ENCODE results near the gene ESYT2. TPM values are rescaled to one million over a fixed set of nuclear protein-coding genes. Genes with fewer than 3 reads are reported as not detected.

Gene ESYT2
- total and polyA plus RNA-seq, 4 donors = 4.9 to 31.7 (median 17.2) TPM

DNA sequence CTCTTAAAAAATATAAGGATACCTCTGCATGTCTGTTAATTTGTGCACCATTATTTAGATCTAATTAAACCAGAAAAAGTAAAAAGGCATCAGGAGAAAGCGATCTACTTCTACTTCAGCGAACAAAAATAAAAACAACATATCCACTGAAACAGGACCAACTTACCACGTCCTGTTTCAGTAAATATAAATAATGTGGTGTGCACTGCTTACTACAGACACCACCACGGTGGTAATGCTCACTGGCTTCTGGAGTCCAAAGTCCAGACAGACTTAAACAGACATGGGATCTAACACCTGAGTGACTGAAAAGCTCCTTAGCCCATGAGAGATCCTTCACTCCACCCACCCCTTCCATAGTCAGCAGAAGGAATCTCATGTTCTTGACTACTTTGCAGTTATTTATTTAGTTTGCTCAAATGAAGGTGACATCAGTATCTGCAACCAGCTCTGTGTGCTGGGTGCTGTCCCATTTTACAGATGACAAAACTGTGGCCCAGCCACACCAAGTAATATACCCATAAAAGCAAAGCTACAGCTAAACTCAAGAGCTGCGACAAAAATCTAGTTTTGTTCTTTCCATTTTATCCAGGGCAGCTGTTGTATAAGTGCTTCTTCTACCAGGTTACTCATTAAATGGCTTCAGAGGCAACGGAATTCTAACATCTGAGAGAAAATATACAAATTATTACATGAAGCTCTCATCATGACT lies 62.6 kb downstream of the ESYT2 start:
- Histone ChIP-seq H3K27ac (ENCODE audit: low read depth in 1 of 2, low read length in 2 of 2) (no peak overlapping the region), H3K4me3 (ENCODE audit: low read depth in 1 of 3, low read length in 3 of 3) (no peak overlapping the region), H3K4me1 (ENCODE audit: control insufficient read depth in 4 of 4, insufficient read depth in 4 of 4, low read length in 3 of 4) (no peaks in the 10 kb centered on the region), H3K36me3 (ENCODE audit: control insufficient read depth in 4 of 4, insufficient read depth in 3 of 4, low read depth in 1 of 4, low read length in 3 of 4) (peaks cover 2 to 25% (median 9%) of the 10 kb centered on the region in 4 donors), H3K27me3 (ENCODE audit: control insufficient read depth in 4 of 4, insufficient read depth in 4 of 4, low read length in 3 of 4) (no peaks in the 10 kb centered on the region), H3K9me3 (ENCODE audit: control insufficient read depth in 4 of 4, low read length in 3 of 4) (no peaks in the 10 kb centered on the region), H3K9ac (ENCODE audit: low read depth in 1 of 2, low read length in 2 of 2) (no peak overlapping the region)
- TF ChIP-seq HNF4A (conservative IDR thresholded peaks at IDR 0.05) (peak in 1 of 2 donors; percentile 9), RAD21 (IDR thresholded peaks at IDR 0.05) (no peak)
- DNase-seq (ENCODE audit: low spot score) = no peak
- WGBS = 83% methylated on average over 6 of the region's 6 CpGs

DNA sequence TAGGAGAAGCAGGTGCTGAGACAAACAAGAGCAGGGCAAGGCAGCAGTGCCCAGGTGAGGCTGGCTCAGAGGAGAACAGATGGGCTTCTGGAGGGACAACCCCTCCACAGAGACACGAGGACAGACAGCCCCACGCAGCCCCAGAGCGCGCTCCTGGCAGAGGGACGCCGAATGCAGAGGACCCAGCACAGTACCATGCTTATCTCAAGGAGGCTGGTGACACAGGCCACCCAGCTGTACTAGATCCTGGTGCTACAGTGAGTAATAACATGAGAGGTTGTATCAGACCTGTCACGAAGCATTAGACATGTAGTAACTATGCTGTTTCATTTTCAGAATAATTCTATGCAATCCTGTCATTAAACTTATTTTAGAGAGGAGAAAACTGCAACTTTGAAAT lies 64.3 kb downstream of the ESYT2 start:
- H3K9me3 ChIP-seq (ENCODE audit: control insufficient read depth in 4 of 4, low read length in 3 of 4) = no peaks in the 10 kb centered on the region
- no peak overlapping the region for H3K9ac ChIP-seq (ENCODE audit: low read depth in 1 of 2, low read length in 2 of 2)
- 98% methylated on average over 7 of the region's 7 CpGs for WGBS
- peaks cover 2 to 32% (median 16%) of the 10 kb centered on the region in 4 donors for H3K36me3 ChIP-seq (ENCODE audit: control insufficient read depth in 4 of 4, insufficient read depth in 3 of 4, low read depth in 1 of 4, low read length in 3 of 4)
- no peaks in the 10 kb centered on the region for H3K4me1 ChIP-seq (ENCODE audit: control insufficient read depth in 4 of 4, insufficient read depth in 4 of 4, low read length in 3 of 4)
- TF ChIP-seq FOXA2 (IDR thresholded peaks at IDR 0.05) (no peak), RXRA (IDR thresholded peaks at IDR 0.05) (no peak), TAF1 (conservative IDR thresholded peaks at IDR 0.05) (no peak), FOXA1 (IDR thresholded peaks at IDR 0.05) (no peak), MAX (IDR thresholded peaks at IDR 0.05) (no peak), HNF4G (IDR thresholded peaks at IDR 0.05) (no peak), RAD21 (IDR thresholded peaks at IDR 0.05) (no peak)
- TF ChIP-seq, protein P1, sequence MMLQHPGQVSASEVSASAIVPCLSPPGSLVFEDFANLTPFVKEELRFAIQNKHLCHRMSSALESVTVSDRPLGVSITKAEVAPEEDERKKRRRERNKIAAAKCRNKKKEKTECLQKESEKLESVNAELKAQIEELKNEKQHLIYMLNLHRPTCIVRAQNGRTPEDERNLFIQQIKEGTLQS (IDR thresholded peaks at IDR 0.05) = no peak
- no peak overlapping the region for H3K4me3 ChIP-seq (ENCODE audit: low read depth in 1 of 3, low read length in 3 of 3)
- no peak overlapping the region for H3K27ac ChIP-seq (ENCODE audit: low read depth in 1 of 2, low read length in 2 of 2)
- no peak for DNase-seq (ENCODE audit: low spot score)
- H3K27me3 ChIP-seq (ENCODE audit: control insufficient read depth in 4 of 4, insufficient read depth in 4 of 4, low read length in 3 of 4) = no peaks in the 10 kb centered on the region

DNA sequence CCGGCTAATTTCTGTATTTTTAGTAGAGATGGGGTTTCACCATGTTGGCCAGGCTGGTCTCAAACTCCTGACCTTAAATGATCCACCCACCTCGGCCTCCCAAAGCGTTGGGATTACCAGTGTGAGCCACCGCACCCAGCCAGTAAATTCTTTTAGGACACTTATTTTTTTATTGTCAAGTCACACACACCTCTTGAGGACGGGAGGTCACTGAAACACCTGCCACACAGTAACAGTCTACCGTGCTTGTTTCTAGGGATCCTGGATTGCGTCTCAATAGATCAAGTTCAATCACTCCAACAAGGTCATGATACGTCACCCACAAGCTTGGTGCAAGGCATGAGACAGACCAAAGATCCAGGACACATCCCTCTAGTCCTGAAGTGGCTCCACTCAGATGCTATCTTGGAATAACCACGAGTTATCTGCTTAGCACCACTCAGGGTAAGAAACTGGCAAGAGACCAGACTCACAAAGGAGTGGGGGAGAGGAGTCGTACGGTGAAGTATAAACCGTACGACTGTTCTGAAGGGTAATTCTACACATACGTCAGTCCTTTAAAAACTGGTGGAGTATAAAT lies 65.8 kb downstream of the ESYT2 start:
- Histone ChIP-seq H3K27me3 (ENCODE audit: control insufficient read depth in 4 of 4, insufficient read depth in 4 of 4, low read length in 3 of 4) (no peaks in the 10 kb centered on the region), H3K36me3 (ENCODE audit: control insufficient read depth in 4 of 4, insufficient read depth in 3 of 4, low read depth in 1 of 4, low read length in 3 of 4) (peaks cover 2 to 45% (median 26%) of the 10 kb centered on the region in 4 donors), H3K27ac (ENCODE audit: low read depth in 1 of 2, low read length in 2 of 2) (no peak overlapping the region), H3K9ac (ENCODE audit: low read depth in 1 of 2, low read length in 2 of 2) (no peak overlapping the region), H3K4me3 (ENCODE audit: low read depth in 1 of 3, low read length in 3 of 3) (no peak overlapping the region), H3K4me1 (ENCODE audit: control insufficient read depth in 4 of 4, insufficient read depth in 4 of 4, low read length in 3 of 4) (no peaks in the 10 kb centered on the region), H3K9me3 (ENCODE audit: control insufficient read depth in 4 of 4, low read length in 3 of 4) (no peaks in the 10 kb centered on the region)
- DNase-seq (ENCODE audit: low spot score) = no peak
- whole genome bisulfite sequencing = 93% methylated on average over 13 of the region's 14 CpGs
- TF ChIP-seq HNF4A (conservative IDR thresholded peaks at IDR 0.05) (no peak), FOXA2 (IDR thresholded peaks at IDR 0.05) (no peak), GABPA (IDR thresholded peaks at IDR 0.05 in 1 of 2, conservative IDR thresholded peaks at IDR 0.05 in 1 of 2) (no peak), JUND (IDR thresholded peaks at IDR 0.05) (no peak), MAX (IDR thresholded peaks at IDR 0.05) (no peak), YY1 (IDR thresholded peaks at IDR 0.05) (no peak), NR2F2 (IDR thresholded peaks at IDR 0.05) (no peak), EGR1 (IDR thresholded peaks at IDR 0.05; ENCODE audit: low read depth in 2 of 2) (no peak), FOXA1 (IDR thresholded peaks at IDR 0.05) (no peak), TAF1 (conservative IDR thresholded peaks at IDR 0.05) (no peak), RAD21 (IDR thresholded peaks at IDR 0.05) (no peak), REST (IDR thresholded peaks at IDR 0.05) (no peak), HNF4G (IDR thresholded peaks at IDR 0.05) (no peak), ZBTB33 (IDR thresholded peaks at IDR 0.05) (no peak), RXRA (IDR thresholded peaks at IDR 0.05) (no peak), SP1 (IDR thresholded peaks at IDR 0.05) (no peak)
- TF ChIP-seq, protein P1 (IDR thresholded peaks at IDR 0.05) = no peak
- TF ChIP-seq, protein P2, sequence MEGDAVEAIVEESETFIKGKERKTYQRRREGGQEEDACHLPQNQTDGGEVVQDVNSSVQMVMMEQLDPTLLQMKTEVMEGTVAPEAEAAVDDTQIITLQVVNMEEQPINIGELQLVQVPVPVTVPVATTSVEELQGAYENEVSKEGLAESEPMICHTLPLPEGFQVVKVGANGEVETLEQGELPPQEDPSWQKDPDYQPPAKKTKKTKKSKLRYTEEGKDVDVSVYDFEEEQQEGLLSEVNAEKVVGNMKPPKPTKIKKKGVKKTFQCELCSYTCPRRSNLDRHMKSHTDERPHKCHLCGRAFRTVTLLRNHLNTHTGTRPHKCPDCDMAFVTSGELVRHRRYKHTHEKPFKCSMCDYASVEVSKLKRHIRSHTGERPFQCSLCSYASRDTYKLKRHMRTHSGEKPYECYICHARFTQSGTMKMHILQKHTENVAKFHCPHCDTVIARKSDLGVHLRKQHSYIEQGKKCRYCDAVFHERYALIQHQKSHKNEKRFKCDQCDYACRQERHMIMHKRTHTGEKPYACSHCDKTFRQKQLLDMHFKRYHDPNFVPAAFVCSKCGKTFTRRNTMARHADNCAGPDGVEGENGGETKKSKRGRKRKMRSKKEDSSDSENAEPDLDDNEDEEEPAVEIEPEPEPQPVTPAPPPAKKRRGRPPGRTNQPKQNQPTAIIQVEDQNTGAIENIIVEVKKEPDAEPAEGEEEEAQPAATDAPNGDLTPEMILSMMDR (IDR thresholded peaks at IDR 0.05; ENCODE audit: low read depth, low read length, missing input control) = no peak
